ENCODE data around the gene TLN1. TPM values are rescaled to one million over a fixed set of nuclear protein-coding genes. Genes with fewer than 3 reads are reported as not detected.

Gene TLN1
- total and polyA plus RNA-seq, 2 experiments from 2014 or later, result 21.5 to 120 TPM

- Histone ChIP-seq H3K27me3 (ENCODE audit: insufficient read depth) (no peaks in the 10 kb centered on the region), H4K20me1 (replicated peaks; ENCODE audit: insufficient read depth) (peaks cover 6% of the 10 kb centered on the region; the same call in 1 of the 2 replicates), H3K4me1 (ENCODE audit: insufficient read depth) (peaks cover 17% of the 10 kb centered on the region; the same call in 1 of the 2 replicates), H3K4me3 (peak overlapping the region; percentile 94), H3K4me2 (peak overlapping the region; percentile 96), H3K79me2 (replicated peaks; ENCODE audit: insufficient read depth) (peaks cover 22% of the 10 kb centered on the region), H3K9me2 (ENCODE audit: insufficient read depth) (no peaks in the 10 kb centered on the region), H3K27ac (ENCODE audit: low read depth) (no peak overlapping the region), H2AFZ (no peak overlapping the region), H3F3A (replicated peaks; ENCODE audit: low read depth) (peaks cover 10% of the 10 kb centered on the region; the same call in 1 of the 2 replicates), H3K36me3 (ENCODE audit: insufficient read depth) (peaks cover 26% of the 10 kb centered on the region)
- peak overlapping the region; percentile 95 for H3K4me3 Mint-ChIP-seq
- ATAC-seq, result no peak
- peaks cover 57% of the 10 kb centered on the region for H3K36me3 Mint-ChIP-seq (ENCODE audit: low read depth)
- peaks cover 3% of the 10 kb centered on the region for H3K27me3 Mint-ChIP-seq (ENCODE audit: insufficient read depth, low read depth, poor library complexity)
- peaks cover 33% of the 10 kb centered on the region for H3K4me1 Mint-ChIP-seq
- H3K9me3 Mint-ChIP-seq, result no peaks in the 10 kb centered on the region; the same call in 1 of the 3 replicates
- DNase-seq (ENCODE audit: low spot score), result no peak
- H3K27ac Mint-ChIP-seq, result no peak overlapping the region
- TF ChIP-seq ZNF331 (CRISPR knock-in tag; IDR thresholded peaks at IDR 0.05; ENCODE audit: low read depth) (no peak), EZH2 (IDR thresholded peaks at IDR 0.05; ENCODE audit: low read depth, unreplicated experiment) (no peak), EZH2phosphoT487 (IDR thresholded peaks at IDR 0.05; ENCODE audit: unreplicated experiment) (no peak), POLR2AphosphoS5 (IDR thresholded peaks at IDR 0.05; ENCODE audit: low read depth) (no peak), ZNF462 (CRISPR knock-in tag; IDR thresholded peaks at IDR 0.05) (no peak), JUNB (IDR thresholded peaks at IDR 0.05; ENCODE audit: unreplicated experiment) (no peak), CTCF (conservative IDR thresholded peaks at IDR 0.05; ENCODE audit: low read depth in 2 of 2) (no peak), REST (IDR thresholded peaks at IDR 0.05; ENCODE audit: unreplicated experiment) (no peak), ZNF114 (CRISPR knock-in tag; IDR thresholded peaks at IDR 0.05) (no peak), ETS1 (IDR thresholded peaks at IDR 0.05) (no peak), STAT1 (IDR thresholded peaks at IDR 0.05; ENCODE audit: unreplicated experiment) (no peak), CREB1 (CRISPR knock-in tag; IDR thresholded peaks at IDR 0.05; ENCODE audit: low read depth) (no peak), NANOG (IDR thresholded peaks at IDR 0.05; ENCODE audit: borderline replicate concordance) (no peak)
Measured at GRCh38 chr9:35687972-35688557, 43.9 kb downstream of the TLN1 start.
